ENCODE results near the gene ICE1. TPM values are rescaled to one million over a fixed set of nuclear protein-coding genes. Genes with fewer than 3 reads are reported as not detected.

ICE1 gene
- total and polyA plus RNA-seq, 2 of the 4 experiments (the other 2 are of a cell fraction) = 9.0 to 18.5 TPM

- ChIA-PET CTCF (no interaction called here), POLR2A (ENCODE audit: unreplicated experiment) (no interaction called here)
- Histone ChIP-seq H4K20me1 (ENCODE audit: insufficient read depth, low read length) (no peaks in the 10 kb centered on the region), H3K27me3 (ENCODE audit: control insufficient read depth, insufficient read depth, low read length) (no peaks in the 10 kb centered on the region), H3K14ac (replicated peaks; ENCODE audit: low read depth, low read length) (no peak overlapping the region), H2BK120ac (ENCODE audit: low read depth, low read length) (no peak overlapping the region), H4K8ac (ENCODE audit: low read depth in 2 of 2, low read length in 2 of 2) (no peak overlapping the region), H3K4me1 (ENCODE audit: control insufficient read depth, insufficient read depth, low read length) (no peaks in the 10 kb centered on the region), H3K36me3 (ENCODE audit: control insufficient read depth, insufficient read depth, low read length) (peaks cover 49% of the 10 kb centered on the region), H2BK15ac (ENCODE audit: low read depth, low read length) (no peak overlapping the region), H3K4me3 (ENCODE audit: insufficient read depth, low read depth, low read length) (no peak overlapping the region), H3K79me1 (ENCODE audit: low read depth in 1 of 2, low read length in 2 of 2) (peaks cover 15 to 20% of the 10 kb centered on the region in 2 experiments; a peak in 3 of 4 replicates), H2BK20ac (ENCODE audit: low read depth, low read length) (no peak overlapping the region), H3K4me2 (ENCODE audit: low read depth, low read length) (no peak overlapping the region), H3K9me1 (ENCODE audit: insufficient read depth, low read length) (peaks cover 6% of the 10 kb centered on the region; the same call in 1 of the 2 replicates), H3K27ac (ENCODE audit: insufficient read depth, low read length) (no peak overlapping the region), H3K9ac (ENCODE audit: low read depth, low read length) (no peak overlapping the region), H4K91ac (ENCODE audit: insufficient read depth, low read depth, low read length) (no peak overlapping the region), H2AK9ac (replicated peaks; ENCODE audit: low read depth, low read length, poor library complexity) (no peak overlapping the region), H3K18ac (ENCODE audit: low read depth, low read length) (no peak overlapping the region), H2AK5ac (ENCODE audit: low read depth, low read length) (no peak overlapping the region), H4K5ac (ENCODE audit: low read depth, low read length) (no peak overlapping the region), H3K56ac (ENCODE audit: extremely low read depth, insufficient read depth, low read length) (no peak overlapping the region), H2AFZ (replicated peaks; ENCODE audit: low read length, poor library complexity) (no peak overlapping the region), H3K9me3 (ENCODE audit: control insufficient read depth, insufficient read depth, low read length) (no peaks in the 10 kb centered on the region), H2BK5ac (ENCODE audit: low read depth, low read length, poor library complexity, severe bottlenecking) (no peak overlapping the region), H3K23ac (ENCODE audit: low read depth, low read length) (no peak overlapping the region), H3K4ac (ENCODE audit: low read depth, low read length) (no peak overlapping the region)
- dilution Hi-C loops (cut with HindIII; ENCODE audit: low sequenced_read_pairs, unreplicated experiment) (no loop called here), intact Hi-C loops (cut with micrococcal nuclease) (no loop called here), in situ Hi-C loops (cut with MboI; ENCODE audit: low sequenced_read_pairs) (no loop called here)
- BruUV-seq (replicated peaks) = no TSS peak
- DNase-seq (no peak), ATAC-seq (ENCODE audit: low read depth) (no peak)
- TF ChIP-seq CTCF (conservative IDR thresholded peaks at IDR 0.05; ENCODE audit: low read depth, low read length) (no peak), BHLHE40 (IDR thresholded peaks at IDR 0.05; ENCODE audit: low read depth, low read length) (no peak), CHD1 (IDR thresholded peaks at IDR 0.05; ENCODE audit: low read depth, low read length) (no peak), FOS (IDR thresholded peaks at IDR 0.05; ENCODE audit: low read depth, low read length) (no peak), RFX5 (IDR thresholded peaks at IDR 0.05; ENCODE audit: low read depth, low read length) (no peak)
- WGBS, 2 experiments (ENCODE audit: extremely low coverage in 2 of 2, insufficient read length in 1 of 2) = no CpG with 5 or more reads among the region's 4 CpGs
Measured at GRCh38 chr5:5461012-5461411, 38.5 kb downstream of the ICE1 start.
